Measurements from ENCODE around the gene SERINC2. TPM values are rescaled to one million over a fixed set of nuclear protein-coding genes. Genes with fewer than 3 reads are reported as not detected.

Gene SERINC2
- polyA plus RNA-seq, 1 donor (not counting 4 experiments of a cell fraction or from before 2014, with no cell fraction given) = 171 TPM

GRCh38 chr1:31424568-31424967 is 11.6 kb downstream of the SERINC2 start:
- DNase-seq (ENCODE audit: low read depth, low spot score) (no peak), FAIRE-seq (no peak)
- H3K4me1 ChIP-seq (ENCODE audit: control insufficient read depth, extremely low read depth, insufficient read depth, low read length) = peaks cover 55% of the 10 kb centered on the region
- TF ChIP-seq EZH2 (IDR thresholded peaks at IDR 0.05; ENCODE audit: low read length) (no peak), CTCF (optimal IDR thresholded peaks at IDR 0.05 in 1 of 3, IDR thresholded peaks at IDR 0.05 in 1 of 3, conservative IDR thresholded peaks at IDR 0.05 in 1 of 3; ENCODE audit: extremely low read depth in 1 of 3, insufficient read depth in 2 of 3, low read length in 3 of 3) (no peak)
- peaks cover 6% of the 10 kb centered on the region for H4K20me1 ChIP-seq (ENCODE audit: control insufficient read depth, extremely low read depth, insufficient read depth, low read length)
- H3K79me2 ChIP-seq (ENCODE audit: control insufficient read depth, insufficient read depth, low read length) = peaks cover 71% of the 10 kb centered on the region
- H3K9me1 ChIP-seq (ENCODE audit: control insufficient read depth, extremely low read depth, insufficient read depth, low read length) = no peaks in the 10 kb centered on the region
- H3K4me3 ChIP-seq (ENCODE audit: control insufficient read depth in 2 of 3, extremely low read depth in 1 of 3, insufficient read depth in 2 of 3, low read depth in 1 of 3, low read length in 3 of 3) = no peak overlapping the region
- no peak overlapping the region for H2AFZ ChIP-seq (ENCODE audit: control insufficient read depth, low read length)
- no peaks in the 10 kb centered on the region for H3K9me3 ChIP-seq (ENCODE audit: control insufficient read depth, low read depth, low read length)
- H3K4me2 ChIP-seq (ENCODE audit: control insufficient read depth, extremely low read depth, insufficient read depth, low read depth, low read length) = no peak overlapping the region
- peak overlapping the region; percentile 35 for H3K9ac ChIP-seq (ENCODE audit: control insufficient read depth, extremely low read depth, insufficient read depth, low read length)
- H3K27ac ChIP-seq (ENCODE audit: control insufficient read depth, insufficient read depth, low read length) = peak overlapping the region; percentile 27
- dilution Hi-C loops (cut with MboI; ENCODE audit: extremely low pct_ligation_motif_present, low sequenced_read_pairs) = no loop called here
- H3K36me3 ChIP-seq (ENCODE audit: control insufficient read depth in 2 of 2, extremely low read depth in 1 of 2, insufficient read depth in 2 of 2, low read length in 2 of 2) = peaks cover 56 to 67% of the 10 kb centered on the region in 2 experiments
- H3K27me3 ChIP-seq (ENCODE audit: control insufficient read depth, extremely low read depth, insufficient read depth, low read length) = no peaks in the 10 kb centered on the region

DNA sequence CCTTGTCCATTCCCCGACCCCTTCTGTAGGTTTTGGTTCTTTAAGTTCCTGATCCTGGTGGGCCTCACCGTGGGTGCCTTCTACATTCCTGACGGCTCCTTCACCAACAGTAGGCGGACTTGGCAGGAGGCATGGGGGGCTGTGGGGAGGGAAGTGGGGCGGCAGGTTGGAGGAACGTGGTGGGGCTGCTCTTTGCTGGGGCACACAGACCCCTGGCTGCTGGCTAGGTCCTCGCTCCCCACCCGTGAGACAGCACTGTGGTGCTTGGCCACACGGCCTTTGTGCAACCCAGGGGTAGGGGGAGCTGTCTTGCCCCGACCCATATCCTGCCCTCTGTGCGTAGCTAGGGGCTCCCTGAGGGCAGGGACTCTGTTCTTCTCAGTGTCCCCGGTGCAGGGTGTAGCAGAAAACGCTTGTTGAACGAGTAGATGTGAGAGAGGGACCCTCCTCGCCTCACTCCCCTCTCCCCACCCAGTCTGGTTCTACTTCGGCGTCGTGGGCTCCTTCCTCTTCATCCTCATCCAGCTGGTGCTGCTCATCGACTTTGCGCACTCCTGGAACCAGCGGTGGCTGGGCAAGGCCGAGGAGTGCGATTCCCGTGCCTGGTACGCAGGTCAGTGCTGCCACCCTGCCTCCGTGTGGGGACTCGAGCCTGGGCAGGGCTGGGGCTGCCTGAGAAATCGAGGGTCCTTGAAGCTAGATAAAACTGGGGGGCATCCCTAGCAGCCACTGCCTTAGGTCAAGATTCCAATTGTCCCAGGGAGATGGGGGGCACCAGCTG is 12.5 kb downstream of the SERINC2 start:
- H3K27ac ChIP-seq (ENCODE audit: control insufficient read depth, insufficient read depth, low read length) = peak overlapping the region; percentile 71
- TF ChIP-seq EZH2 (IDR thresholded peaks at IDR 0.05; ENCODE audit: low read length) (no peak), CTCF (optimal IDR thresholded peaks at IDR 0.05 in 1 of 3, IDR thresholded peaks at IDR 0.05 in 1 of 3, conservative IDR thresholded peaks at IDR 0.05 in 1 of 3; ENCODE audit: extremely low read depth in 1 of 3, insufficient read depth in 2 of 3, low read length in 3 of 3) (no peak)
- H3K9me3 ChIP-seq (ENCODE audit: control insufficient read depth, low read depth, low read length) = no peaks in the 10 kb centered on the region
- peaks cover 49% of the 10 kb centered on the region for H3K4me1 ChIP-seq (ENCODE audit: control insufficient read depth, extremely low read depth, insufficient read depth, low read length)
- no peaks in the 10 kb centered on the region for H3K27me3 ChIP-seq (ENCODE audit: control insufficient read depth, extremely low read depth, insufficient read depth, low read length)
- no peak for DNase-seq (ENCODE audit: low read depth, low spot score)
- H3K9ac ChIP-seq (ENCODE audit: control insufficient read depth, extremely low read depth, insufficient read depth, low read length) = peak overlapping the region; percentile 49
- no peak overlapping the region for H2AFZ ChIP-seq (ENCODE audit: control insufficient read depth, low read length)
- H3K9me1 ChIP-seq (ENCODE audit: control insufficient read depth, extremely low read depth, insufficient read depth, low read length) = no peaks in the 10 kb centered on the region
- H4K20me1 ChIP-seq (ENCODE audit: control insufficient read depth, extremely low read depth, insufficient read depth, low read length) = peaks cover 6% of the 10 kb centered on the region
- H3K79me2 ChIP-seq (ENCODE audit: control insufficient read depth, insufficient read depth, low read length) = peaks cover 61% of the 10 kb centered on the region
- peaks cover 59 to 68% of the 10 kb centered on the region in 2 experiments for H3K36me3 ChIP-seq (ENCODE audit: control insufficient read depth in 2 of 2, extremely low read depth in 1 of 2, insufficient read depth in 2 of 2, low read length in 2 of 2)
- no peak overlapping the region for H3K4me3 ChIP-seq (ENCODE audit: control insufficient read depth in 2 of 3, extremely low read depth in 1 of 3, insufficient read depth in 2 of 3, low read depth in 1 of 3, low read length in 3 of 3)
- no peak overlapping the region for H3K4me2 ChIP-seq (ENCODE audit: control insufficient read depth, extremely low read depth, insufficient read depth, low read depth, low read length)
- dilution Hi-C loops (cut with MboI; ENCODE audit: extremely low pct_ligation_motif_present, low sequenced_read_pairs) = no loop called here
- FAIRE-seq = no peak
